Fibroblast of the aortic adventitia (primary cell): ENCODE results near the gene SLC2A13. TPM values are rescaled to one million over a fixed set of nuclear protein-coding genes. Genes with fewer than 3 reads are reported as not detected.
"Not testable (repeated sequence)": the region's sequence is repeated elsewhere in the genome, so short reads cannot be mapped to it uniquely, and the experiment has no call there.

ENCODE experiments used
- DNase-seq: peaks from one replicate; pipeline ENCODE4 v3.0.0-alpha.2; 2010; ENCODE audit warnings: low read depth
- H3K4me3 ChIP-seq: 2 replicates; pipeline ENCODE4 v1.5.1; 2011; ENCODE audit warnings: low read depth, mild to moderate bottlenecking, control low read depth, low read length, moderate library complexity
- CTCF ChIP-seq: IDR thresholded peaks from 2 replicates; pipeline ENCODE4 v1.5.1; 2011; ENCODE audit warnings: mild to moderate bottlenecking, low read length, control low read depth, inconsistent platforms; ENCODE audit not compliant: insufficient read depth
- total RNA-seq: library from RNA; depleted of rRNA; stranded (reverse); fragments of >200 nt; gene quantifications from 2 replicates; pipeline ENCODE4 v1.2.3, GENCODE V29; 2012; ENCODE audit warnings: low replicate concordance

SLC2A13 gene
- total RNA-seq, 1 donor, result 16.6 TPM

- no peak overlapping the region for H3K4me3 ChIP-seq
- DNase-seq, result no peak
- TF ChIP-seq CTCF, result no peak
Measured at GRCh38 chr12:39804479-39804878, 301.4 kb downstream of the SLC2A13 start.

- DNase-seq, result no peak
- no peak overlapping the region for H3K4me3 ChIP-seq
- TF ChIP-seq CTCF, result no peak
Measured at GRCh38 chr12:39803151-39803550, 302.7 kb downstream of the SLC2A13 start.

DNA sequence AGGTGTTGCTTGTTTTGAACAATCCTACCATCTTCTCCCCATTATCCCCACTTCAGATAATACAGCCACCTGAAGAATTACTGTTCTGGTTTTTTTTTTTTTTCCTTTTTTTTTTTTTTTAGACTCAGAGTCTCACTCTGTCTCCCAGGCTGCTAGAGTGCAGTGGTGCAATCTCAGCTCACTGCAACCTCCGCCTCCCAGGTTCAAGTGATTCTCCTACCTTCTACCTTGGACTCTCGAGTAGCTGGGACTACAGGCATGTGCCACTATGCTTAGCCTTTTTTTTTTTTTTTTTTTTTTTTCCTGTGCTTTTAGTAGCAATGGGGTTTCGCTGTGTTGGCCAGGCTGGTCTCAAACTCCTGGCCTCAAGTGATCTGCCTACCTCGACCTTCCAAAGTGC, 306.9 kb downstream of the SLC2A13 start:
- no peak for TF ChIP-seq CTCF
- H3K4me3 ChIP-seq, result no peak overlapping the region
- DNase-seq, result no peak

DNA sequence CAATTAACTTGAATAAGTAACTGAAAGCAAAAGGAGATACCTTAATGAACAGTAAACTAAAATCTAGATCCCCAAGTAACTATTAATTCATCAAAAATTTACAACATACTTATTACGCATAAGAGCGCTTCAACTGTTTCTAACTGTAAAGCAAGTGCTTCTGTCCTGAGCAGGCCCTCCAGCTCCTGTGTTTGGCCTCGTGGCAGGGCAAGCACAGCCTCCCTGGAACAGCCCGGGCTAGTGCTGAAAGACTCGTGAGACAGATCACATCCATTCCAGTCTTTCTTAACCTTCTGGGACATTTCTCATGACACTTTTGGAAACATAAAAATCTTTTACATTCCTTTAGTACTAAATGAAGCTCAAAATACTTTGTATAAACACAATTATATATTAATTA, 307.5 kb downstream of the SLC2A13 start:
- no peak for TF ChIP-seq CTCF
- no peak for DNase-seq
- H3K4me3 ChIP-seq, result no peak overlapping the region

DNA sequence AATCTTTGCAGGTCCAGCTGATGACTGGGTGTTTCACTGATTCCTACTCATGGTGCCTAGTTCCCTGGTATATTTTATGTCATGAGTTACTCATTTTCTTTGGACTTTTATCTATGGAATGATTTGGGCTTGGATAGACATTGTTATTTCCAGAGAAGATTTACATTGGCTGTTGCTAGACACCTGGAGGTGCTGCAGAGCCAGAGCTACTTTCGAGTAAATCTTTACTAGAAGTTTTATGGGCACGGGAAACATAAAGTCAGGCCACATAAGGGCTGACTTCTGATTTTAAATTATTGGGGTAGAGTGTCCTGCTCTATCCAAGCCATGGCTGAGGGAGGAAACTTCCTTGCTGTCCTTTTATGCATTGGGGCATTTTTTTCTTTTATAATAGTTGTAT, 310.4 kb downstream of the SLC2A13 start:
- no peak overlapping the region for H3K4me3 ChIP-seq
- TF ChIP-seq CTCF, result no peak
- no peak for DNase-seq

- DNase-seq, result no peak
- H3K4me3 ChIP-seq, result no peak overlapping the region
- no peak for TF ChIP-seq CTCF
Measured at GRCh38 chr12:39792938-39793337, 312.9 kb downstream of the SLC2A13 start.

DNA sequence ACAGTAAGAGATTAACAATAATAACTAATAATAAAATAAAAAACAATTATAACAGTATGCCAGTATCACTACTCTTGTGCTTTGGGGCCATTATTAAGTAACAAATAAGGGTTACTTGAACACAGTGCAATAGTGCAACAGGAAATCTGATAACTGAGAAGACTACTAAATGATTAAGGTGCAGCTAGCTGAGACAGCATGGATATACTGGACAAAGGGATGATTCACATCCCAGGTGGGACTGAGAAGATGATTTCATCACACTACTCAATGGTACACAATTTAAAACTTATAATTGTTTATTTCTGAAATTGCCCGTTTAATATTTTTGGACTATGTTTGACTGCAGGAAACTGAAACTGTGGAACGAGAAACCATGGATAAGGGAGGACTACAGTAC, 317.6 kb downstream of the SLC2A13 start:
- no peak for TF ChIP-seq CTCF
- no peak for DNase-seq
- no peak overlapping the region for H3K4me3 ChIP-seq

DNA sequence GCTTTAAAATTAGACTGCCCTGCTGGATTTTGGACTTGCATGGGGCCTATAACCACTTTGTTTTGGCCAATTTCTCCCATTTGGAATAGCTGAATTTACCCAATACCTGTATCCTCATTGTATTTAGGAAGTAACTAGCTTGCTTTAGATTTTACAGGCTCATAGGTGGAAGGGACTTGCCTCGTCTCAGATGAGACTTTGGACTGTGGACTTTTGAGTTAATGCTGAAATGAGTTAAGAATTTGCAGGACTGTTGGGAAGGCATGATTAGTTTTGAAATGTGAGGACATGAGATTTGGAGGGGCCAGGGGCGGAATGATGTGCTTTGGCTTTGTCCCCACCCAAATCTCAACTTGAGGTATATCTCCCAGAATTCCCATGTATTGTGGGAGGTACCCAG, 320.1 kb downstream of the SLC2A13 start:
- not testable (repeated sequence) for DNase-seq, H3K4me3 ChIP-seq
